Inferior parietal cortex (tissue), 1 donor: ENCODE data around the gene NEUROD2.

Experiments
- DNase-seq: peaks from one replicate; pipeline ENCODE4 v3.0.0-alpha.2; 2016; ENCODE audit errors: extremely low spot score

NEUROD2 gene

DNA sequence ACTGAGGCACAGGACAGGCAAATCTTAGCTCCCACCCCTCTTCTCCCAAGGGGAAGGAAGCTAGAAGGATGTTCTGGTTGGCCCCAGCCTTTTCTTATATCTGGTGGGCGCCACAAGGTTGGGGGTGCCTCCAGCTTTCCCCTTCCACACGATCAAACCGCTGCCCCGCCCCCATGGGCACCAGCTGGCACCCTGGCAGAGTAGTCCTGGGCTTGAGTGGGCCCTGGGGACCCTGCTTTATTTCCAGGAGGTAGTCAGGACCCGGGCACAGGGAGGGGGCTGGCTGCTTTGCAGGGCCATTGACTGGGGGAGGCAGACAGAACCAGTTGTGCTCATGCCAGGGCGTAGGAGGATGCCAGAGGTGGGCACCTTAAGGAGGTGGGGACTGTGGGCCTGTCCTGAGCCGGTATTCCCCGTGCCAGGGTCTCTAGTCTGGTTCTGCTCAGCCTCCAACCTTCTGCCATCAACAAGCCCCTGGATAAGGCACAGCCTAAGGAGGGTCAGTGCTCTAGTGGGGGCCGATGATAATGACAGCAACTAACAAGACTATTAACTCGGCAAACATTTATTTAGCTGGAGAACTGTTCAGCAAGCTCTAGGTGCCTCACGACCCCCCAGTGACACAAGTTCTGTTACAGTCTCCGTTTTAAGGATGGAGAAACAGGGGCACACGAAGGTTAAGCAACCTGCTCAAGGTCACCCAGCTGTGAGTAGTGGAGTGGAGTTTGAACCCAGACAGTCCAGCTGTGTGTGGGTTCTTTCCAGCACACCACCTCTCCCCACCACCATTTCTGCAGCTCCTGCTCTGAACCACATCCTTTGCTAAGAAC, 11.5 kb upstream of the NEUROD2 start:
- no peak for DNase-seq

DNA sequence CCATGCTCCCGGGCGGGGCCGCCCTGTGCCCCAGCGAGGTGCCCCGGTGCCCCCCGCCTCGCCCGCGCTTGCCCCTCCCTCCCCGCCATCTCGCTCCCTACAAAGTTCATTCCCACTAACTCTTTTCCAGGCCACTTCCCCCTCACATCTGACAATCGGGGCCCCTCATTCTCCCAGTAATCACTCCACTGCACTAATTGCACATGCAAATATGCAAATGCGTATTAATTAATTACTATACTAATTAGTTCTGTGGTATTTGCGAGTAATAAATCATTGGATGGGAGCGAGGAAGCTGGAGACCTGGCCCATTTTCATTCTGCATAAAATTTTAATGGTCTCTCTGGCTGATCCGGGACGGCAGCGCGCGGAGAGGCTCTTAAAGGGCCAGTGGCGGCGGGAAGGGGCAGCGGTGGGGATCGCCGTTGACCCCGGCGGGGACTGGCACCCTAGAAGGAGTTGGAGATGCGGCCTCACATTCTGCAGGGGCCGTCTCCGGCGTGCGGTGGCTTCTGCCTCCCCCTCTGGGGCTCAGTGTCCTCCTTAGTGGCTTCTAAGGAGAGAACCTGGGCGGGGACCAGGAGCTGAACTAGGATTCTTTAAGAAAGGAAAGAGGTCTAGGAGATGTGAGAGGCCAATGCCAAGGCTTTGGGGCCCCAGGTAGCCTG, 10.7 kb upstream of the NEUROD2 start:
- no peak for DNase-seq

DNA sequence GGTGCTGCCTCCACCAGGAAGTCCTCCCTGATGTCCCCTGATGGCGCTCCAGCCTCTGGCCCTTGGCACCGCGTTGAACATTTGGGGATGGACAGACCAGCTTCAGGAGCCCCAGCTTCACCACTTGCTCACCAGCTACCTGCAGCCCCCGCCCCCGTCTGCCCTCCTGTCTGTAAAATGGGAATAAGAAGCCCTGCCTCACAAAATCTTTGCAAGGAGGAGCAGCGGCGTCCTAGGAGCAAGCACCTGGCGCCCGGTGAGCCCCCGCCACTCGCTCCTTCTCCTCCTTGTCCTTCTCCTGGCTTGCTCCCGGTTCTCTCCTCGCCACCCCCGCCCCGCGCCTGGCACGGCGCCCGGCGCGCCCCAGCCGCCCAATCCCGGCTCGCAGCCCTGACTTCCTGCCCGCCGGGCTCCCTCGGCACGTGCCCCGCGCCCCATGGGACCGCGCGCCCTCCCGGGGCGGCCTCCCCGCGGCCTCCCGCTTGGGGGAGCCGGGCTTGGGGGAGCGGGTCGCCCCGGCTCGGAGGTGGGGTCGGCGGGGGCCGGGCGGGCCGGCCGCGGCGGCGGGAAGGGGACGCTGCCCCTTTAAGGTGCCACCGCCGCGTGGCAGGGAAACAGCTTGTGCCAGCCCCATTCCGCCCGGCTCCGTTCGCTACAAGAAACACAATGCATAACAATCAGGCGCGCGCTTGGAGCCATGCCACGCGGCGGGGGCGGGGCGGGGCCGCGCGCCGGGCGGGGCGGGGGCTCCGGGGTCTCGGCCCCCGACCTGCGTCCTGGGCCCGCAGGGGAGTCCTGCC, 9.9 kb upstream of the NEUROD2 start:
- no peak for DNase-seq

DNA sequence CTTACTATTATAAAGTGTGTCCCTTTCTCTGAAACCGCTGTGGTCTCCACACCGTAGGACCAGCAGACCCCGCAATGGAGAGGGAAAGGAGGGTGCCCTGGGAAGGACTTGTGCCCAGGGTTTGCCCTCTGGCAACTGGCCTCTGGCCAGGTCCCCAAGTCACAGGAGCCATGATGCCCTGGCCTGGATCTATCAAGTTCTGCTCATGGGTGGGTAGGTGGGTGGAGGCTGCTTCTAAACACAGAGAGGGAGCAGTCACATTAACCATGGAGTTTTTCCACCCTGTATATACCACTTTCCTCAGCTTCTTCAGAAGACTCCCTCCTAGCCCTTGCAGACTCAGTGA, 9.4 kb upstream of the NEUROD2 start:
- DNase-seq, result no peak

DNA sequence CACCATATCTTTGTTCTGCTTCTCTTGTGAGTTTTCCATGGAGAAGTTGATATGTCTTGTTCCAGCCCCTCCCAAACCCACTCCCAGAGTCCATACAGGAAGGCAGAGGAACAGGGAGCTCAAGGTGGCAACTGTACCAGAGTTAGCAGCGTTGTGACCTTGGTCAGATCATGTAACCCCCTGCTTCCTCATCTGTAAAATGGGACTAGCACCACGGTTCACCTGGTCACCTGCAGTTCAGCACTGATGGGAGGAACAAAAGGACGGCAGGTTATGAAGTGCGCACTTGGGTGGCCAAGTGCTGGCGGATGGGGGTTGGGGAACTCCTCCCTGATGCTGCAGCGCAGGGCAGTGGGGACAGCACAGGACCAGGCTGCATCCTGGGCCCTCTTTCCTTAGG, 7.7 kb upstream of the NEUROD2 start:
- no peak for DNase-seq

DNA sequence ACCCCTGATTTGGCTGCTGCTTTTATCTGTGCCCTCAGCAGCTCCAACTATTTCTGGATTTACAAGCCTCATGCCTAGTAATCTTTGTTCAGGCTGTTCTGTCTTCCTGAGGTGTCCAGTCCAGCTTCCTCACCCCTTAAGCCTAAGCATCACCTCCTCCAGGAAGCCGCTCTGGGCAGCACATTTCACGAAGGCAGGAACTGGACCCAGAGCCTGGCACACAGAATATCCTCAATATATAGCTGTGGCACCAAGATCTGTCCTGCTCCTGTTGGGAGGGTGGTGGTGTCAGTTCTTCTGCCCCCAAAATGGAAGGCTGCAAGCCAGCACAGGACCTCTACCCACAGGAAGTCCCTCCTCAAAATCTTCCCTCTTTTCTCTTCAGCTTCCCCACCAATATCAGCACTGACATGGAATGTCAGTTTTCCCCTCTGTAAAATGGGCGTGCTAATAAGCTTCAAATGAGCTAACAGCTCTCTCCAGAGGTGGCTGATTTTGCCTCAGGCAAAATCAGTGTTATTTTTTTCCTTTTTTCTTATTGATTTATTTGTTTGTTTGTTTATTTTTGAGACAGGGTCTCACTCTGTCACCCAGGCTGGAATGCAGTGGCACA, 6.9 kb upstream of the NEUROD2 start:
- no peak for DNase-seq

DNA sequence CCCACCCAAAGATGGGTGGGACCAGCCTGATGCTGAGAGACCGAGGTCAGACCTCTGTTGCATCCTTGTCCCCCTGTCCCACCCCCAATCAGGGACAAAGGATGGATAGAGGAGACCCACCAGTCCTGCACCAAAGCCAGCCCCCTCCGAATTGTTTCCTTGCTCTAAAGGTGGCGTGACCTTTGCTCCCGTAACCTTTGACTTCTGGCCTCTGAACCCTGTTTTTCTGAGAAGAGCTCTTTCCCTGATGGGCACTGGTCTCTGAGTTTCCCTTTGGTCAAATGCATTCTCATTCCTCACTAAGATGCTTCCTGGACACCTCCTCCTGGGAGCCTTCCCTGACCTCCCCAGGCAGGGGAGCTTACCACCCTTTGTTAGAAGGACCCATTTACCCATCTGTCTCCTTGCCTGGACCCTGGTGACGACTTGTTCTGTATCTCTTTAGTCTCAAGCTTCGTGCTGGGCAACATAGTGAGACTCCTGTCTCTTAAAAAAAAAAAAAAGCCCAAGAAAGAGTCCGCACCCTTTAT, 5.3 kb upstream of the NEUROD2 start:
- DNase-seq, result no peak

DNA sequence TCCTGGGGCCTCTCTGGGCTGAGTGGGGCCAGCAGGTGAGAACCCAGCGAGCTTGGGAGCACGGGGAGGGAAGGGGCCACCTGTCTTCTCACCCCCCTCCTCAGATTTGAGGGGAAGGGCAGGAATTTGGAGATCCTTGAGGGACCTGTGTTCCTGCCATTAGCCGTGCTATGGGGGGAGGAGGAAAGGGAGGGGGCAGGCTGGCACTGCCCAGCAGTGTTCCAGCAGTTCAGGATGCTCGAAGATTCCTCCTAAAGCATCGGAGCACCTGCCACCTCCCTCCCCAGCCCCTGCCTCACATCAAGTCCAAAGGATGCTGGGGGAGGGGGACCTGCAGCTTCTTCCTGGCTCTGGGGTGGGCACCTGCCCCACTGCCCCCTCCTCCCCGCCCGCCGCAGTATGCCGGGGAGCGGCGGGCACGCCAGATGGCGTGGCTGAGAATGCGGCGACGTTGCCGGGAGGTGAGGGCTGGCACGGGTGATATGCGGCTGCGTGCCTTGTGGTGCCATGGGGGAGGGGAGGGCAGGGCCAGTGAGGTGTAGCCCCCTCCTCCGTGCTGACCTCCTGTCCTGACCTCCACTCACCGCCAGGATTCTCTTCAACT, 4.7 kb upstream of the NEUROD2 start:
- DNase-seq, result no peak

DNA sequence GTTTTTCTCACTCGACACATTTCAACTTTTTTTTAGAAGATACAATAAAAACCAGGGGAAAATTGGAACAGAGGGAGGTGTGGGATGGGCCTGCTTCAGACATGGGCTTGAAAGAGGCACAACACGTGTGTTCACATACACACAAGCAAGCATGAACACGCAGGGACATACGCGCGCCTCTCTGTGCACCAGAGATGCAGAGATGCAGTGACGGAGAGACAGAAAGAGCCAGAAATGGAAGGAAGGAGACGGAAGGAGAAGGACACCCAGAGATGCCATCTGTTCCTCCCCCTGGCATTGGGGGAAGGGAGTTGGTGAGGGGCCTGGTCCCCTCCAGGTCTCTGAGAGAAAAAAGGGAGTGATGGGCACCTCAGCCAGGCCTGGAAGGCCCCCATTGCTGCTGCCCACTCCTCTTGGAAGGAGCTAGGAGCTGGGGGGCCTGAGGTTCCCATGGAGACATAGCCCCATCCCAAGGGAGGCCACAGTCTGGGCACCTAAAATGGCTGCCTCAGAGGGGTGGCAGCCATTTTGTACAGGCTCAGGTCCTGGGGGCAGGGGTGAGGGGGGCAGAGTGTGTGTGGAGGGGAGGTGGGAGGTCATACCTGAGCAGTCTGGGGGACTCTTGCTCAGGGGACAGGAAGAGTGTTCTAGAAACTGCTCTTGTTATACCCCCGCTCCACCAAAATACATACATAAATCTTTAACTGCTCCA, 3.8 kb upstream of the NEUROD2 start:
- DNase-seq, result no peak

DNA sequence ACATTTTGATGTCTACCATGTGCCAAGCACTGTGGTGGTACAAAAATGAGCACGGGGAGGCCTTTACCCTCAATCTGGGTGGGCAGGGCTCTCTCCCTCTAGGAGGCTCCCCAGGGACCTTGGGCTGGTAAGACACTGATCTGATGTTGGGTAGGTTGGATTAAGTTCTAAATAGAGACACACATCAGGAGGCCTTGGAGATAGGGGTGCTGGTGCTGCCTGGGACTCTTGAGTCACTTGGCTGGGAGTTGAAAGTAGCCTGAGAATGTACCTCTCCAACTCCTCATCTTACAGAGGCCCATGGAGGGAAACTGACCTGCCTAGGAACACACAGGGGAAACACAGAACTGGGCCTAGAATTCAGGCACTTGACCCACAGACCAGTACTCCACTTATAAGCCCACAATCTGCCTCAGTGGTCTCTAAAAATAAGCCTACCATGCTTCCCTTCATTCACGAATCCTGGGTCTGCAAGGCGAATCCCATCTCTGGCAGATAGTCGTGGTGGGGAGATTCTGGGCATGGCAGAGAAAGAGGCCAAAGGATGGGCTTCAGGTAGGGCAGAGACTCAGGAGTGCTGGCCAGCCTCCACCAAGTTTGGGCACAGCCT, 1.8 kb upstream of the NEUROD2 start:
- no peak for DNase-seq

DNA sequence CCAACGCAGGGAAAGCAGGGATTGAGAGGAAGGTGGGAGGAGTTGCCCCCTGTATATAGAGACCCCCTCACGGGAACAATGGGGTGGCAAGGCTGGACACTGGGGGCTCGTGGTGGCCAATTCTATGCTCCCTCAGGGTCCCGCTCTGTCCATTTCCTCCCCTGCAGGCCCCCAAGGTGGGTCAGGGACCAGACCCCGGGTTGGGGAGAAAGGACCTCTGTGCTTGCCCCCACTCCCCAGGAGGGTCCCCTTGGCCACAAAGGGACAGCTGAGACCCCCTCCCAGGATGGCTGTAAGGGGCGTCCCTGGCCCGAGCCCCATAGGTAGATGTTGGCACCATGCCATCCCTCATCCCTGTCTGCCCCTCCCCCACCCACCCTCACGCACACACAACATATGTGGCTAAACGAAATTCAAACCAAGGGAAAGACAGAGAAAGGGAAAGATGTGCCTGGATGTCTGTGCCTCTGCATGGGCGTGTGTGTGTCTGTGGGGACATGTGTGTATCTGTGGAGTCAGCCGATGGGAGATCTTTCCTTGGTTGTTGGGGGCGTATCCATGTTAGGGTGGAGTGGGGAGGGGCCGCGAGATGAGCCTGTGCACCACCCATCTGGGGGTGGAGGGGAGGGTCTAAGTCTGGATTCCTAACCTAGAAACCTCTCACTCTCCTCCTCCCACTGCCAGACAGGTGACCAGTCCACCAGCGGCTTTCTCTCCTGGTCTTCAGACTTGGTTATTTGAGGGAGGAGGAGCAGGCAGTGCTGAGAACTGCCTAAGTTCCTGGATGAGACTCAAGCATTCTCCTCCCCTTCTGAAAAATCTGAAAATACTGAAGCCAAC, 642 bp upstream of the NEUROD2 start:
- no peak for DNase-seq

DNA sequence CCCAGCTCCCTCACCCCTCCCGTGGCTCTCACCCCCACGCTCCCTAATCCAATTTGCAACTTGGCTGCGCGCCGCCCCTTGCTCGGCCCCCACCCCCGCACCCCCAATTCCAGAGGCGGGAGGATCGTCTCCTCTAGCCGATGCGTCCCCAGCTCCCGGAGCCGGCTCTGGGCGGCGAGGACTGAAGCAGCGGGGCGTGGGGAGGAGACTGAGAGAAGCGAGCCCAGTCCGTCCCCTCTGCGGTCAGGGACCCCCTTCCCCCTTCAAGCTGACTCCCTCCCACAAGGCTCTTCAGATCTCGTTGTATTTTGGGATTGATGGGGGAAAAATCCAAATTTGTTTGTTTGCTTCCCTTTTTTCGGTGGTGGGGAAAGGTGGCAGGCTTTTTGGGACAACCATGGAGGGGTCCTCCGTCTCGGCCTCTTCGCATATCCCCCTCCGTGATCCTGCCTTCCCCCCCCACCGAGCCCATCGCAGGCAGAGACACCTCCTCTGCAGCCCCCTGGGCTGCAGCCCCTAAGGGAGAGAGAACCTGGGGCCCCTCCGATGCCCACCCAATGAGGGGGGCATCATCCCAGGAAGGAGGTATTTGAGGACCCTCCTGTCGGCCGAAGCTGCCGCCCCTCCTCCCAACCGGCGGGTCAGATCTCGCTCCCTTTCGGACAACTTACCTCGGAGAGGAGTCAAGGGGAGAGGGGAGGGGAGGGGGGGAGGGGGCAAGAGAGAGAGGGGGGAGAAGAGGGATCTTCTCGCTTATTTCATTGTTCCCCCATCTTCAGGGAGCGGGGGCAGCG, 466 bp downstream of the NEUROD2 start:
- no peak for DNase-seq

DNA sequence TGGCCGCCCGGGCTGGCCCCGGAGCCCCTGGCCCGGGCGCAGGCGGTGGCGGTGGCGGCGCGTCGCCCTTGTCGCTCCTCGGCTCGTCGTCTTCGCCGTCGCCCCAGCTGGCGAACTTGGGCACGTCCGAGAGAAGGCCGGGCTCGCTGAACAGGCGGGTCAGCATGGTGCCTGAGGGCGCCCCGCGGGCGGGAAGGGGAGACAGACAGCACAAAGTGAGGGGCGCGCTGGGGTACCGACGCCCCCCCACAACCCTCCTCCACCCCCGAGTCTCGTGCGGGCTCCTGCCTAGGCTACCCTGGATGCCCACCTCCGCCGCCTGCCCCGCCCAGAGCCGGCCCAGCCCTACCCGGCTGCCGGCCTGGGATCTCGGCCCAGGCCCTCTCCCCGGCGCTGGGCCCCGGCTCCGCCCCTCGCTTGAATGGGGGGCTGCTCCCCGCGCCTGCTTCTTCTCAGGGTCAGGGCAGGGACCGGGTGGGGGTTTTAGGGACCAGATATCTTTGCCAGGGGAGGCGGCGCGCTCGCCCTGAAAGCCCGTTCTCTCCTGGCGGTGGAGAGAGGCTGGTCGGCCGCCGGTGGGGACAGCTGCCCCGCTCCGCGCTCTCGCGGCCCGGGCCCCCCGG, 1.2 kb downstream of the NEUROD2 start:
- DNase-seq, result no peak

DNA sequence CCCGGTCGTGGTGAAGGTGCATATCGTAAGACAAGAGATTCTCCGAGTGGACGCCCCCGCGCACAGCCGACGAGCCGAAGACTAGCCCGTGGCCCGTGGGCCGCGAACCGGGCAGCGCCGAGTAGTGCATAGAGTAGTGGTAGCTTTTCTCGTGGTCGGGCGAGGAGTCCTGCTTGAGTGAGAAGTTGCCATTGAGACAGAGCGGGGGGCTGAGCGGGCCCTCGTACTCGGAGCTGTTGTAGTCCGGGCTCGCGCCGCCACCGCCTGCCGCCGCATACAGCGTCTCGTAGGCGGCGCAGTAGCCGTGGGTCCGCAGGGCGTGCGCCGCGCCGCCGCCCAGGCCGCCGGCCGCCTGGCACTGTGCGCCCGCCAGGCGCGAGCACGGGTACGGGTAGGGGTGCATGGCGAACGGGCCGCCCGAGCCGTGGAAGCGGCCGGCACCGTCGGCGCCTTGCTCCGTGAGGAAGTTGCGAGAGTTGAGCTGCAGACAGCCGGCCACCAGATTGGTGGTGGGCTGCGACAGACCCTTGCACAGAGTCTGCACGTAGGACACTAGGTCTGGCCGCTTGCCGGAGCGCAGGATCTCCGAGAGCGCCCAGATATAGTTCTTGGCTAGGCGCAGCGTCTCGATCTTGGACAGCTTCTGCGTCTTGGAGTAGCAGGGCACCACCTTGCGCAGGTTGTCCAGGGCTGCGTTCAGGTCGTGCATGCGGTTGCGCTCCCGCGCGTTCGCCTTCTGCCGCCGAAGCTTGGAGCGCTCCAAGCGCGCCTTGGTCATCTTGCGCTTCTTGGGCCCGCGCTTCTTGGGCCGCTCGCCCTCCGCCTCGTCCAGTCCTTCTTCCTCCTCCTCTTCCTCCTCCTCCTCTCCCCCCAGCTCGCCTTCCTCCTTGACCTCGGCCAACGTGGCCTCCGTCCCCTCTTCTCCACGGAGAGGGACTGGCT, 2.0 kb downstream of the NEUROD2 start:
- no peak for DNase-seq

DNA sequence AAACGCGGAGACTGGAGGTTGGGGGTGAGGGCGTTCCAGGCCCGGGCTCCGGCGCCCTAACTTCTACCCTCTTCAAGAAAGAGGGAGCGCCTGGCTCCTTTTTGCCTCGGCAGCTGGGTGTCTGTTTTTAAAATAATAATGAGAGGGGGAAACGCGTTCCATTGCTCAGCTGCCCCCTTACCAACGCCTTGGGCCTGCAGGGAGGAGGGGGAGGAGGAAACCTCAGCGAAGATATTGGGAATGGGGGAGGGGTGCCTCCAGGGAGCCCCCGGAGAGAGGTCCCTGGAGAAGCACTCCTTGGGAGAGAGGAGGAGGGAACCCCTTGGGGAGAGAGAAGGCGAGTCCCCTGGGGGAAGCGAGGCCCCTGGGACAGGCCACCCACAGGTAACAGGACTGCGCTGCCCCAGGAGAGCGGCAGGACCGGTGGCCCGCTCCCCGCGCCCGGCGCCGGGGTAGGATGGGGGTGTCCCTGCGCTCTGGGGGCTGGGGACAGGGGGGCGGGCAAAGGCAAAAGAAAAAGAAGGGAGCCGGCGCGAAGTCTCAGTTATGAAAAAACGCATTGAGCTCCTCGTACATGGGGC, 2.7 kb downstream of the NEUROD2 start:
- no peak for DNase-seq

DNA sequence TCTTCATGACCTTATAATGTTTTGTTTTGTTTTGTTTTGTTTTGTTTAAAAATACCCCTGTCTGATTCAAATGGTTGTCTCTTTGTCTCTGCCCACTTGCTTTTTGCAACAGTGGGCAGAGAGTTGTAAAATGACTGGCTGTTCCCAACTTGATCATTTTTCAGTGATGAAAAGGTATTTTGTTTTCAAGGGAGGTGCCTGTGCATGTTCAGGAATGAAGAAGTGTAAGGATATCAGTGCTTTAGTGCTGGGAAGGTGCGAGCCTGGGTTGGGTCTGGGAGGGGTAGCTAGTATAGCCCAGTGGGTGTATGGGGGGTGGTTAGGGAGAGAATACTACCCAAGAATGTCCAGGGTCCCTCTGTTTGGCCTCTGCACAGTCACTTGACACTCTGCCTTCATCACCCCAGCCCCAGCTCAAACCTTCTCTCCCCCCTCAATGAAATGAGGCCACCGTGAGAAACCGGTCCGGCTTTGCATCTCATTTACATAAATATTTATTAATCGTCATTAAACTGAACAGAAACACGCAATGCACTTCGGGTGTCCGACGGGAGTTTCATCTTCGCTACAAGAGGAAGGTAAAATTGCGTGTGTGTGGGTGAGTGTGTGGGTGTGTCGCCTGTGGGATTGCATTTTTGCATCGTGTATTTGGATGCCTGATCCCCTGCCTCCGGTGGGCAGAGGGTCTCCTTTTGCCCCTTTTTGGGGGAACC, 4.3 kb downstream of the NEUROD2 start:
- DNase-seq, result no peak
